IMR-90 (cell line): ENCODE measurements around the gene FUT2. TPM values are rescaled to one million over a fixed set of nuclear protein-coding genes. Genes with fewer than 3 reads are reported as not detected.
A peak's percentile ranks its signal among the peaks of the same experiment; 100 is the strongest.

Source experiments
- ATAC-seq: fragments of 200-7000 bp; cut with Tn5 transposase; 2 replicates; pipeline ENCODE4 v1.9.1; 2020; ENCODE audit warnings: low read depth, mild to moderate bottlenecking, moderate library complexity
- BruUV-seq: library from RNA; stranded (reverse); fragments of 400-500 nt; replicated peaks from 2 replicates; lab custom pipeline; 2021; lab: Mats Ljungman, UMichigan
- CTCF ChIA-PET: fragments of 300-600 bp; formaldehyde crosslinking; extraction: SDS; loops from one replicate; lab custom pipeline; 2021; ENCODE audit warnings: antibody characterized with exemption; lab: Yijun Ruan, JAX
- POLR2A ChIA-PET: fragments of 300-600 bp; sonication (Branson Sonifier 250); formaldehyde crosslinking; loops from one replicate; lab custom pipeline; 2022; ENCODE audit warnings: antibody characterized with exemption; ENCODE audit not compliant: unreplicated experiment; lab: Charles Lee
- DNase-seq: peaks from one replicate; pipeline ENCODE4 v3.0.0; 2013
- H2AFZ ChIP-seq: replicated peaks from 2 replicates; pipeline ENCODE3; 2013; ENCODE audit warnings: low read length, mild to moderate bottlenecking; ENCODE audit not compliant: poor library complexity
- H2AK5ac ChIP-seq: 2 replicates; pipeline ENCODE4 v1.6.1; 2013; ENCODE audit warnings: low read depth, low read length, inconsistent platforms
- H2AK9ac ChIP-seq: replicated peaks from 2 replicates; pipeline ENCODE3; 2013; ENCODE audit warnings: mild to moderate bottlenecking, low read depth, low read length, moderate library complexity; ENCODE audit not compliant: poor library complexity
- H2BK120ac ChIP-seq: 2 replicates; pipeline ENCODE4 v1.6.1; 2013; ENCODE audit warnings: low read depth, low read length, inconsistent platforms
- H2BK15ac ChIP-seq: 3 replicates; pipeline ENCODE4 v1.6.1; 2013; ENCODE audit warnings: low read depth, low read length, inconsistent platforms
- H2BK20ac ChIP-seq: 2 replicates; pipeline ENCODE4 v1.6.1; 2013; ENCODE audit warnings: low read depth, mild to moderate bottlenecking, inconsistent platforms, low read length, moderate library complexity
- H2BK5ac ChIP-seq: 2 replicates; pipeline ENCODE4 v1.6.1; 2013; ENCODE audit warnings: mild to moderate bottlenecking, low read depth, low read length, inconsistent platforms; ENCODE audit not compliant: poor library complexity, severe bottlenecking
- H3K14ac ChIP-seq: replicated peaks from 2 replicates; pipeline ENCODE4 v1.6.1; 2013; ENCODE audit warnings: low read depth, low read length, inconsistent platforms
- H3K18ac ChIP-seq: 2 replicates; pipeline ENCODE4 v1.6.1; 2013; ENCODE audit warnings: low read depth, low read length, control low read depth
- H3K23ac ChIP-seq: 2 replicates; pipeline ENCODE4 v1.6.1; 2013; ENCODE audit warnings: low read depth, low read length, inconsistent platforms
- H3K27ac ChIP-seq: 2 replicates; pipeline ENCODE4 v1.5.1; 2013; ENCODE audit warnings: mild to moderate bottlenecking, control low read depth, low read length; ENCODE audit not compliant: insufficient read depth
- H3K27me3 ChIP-seq: 2 replicates; pipeline ENCODE4 v1.6.1; 2013; ENCODE audit warnings: low read length; ENCODE audit not compliant: control insufficient read depth, insufficient read depth
- H3K36me3 ChIP-seq: 2 replicates; pipeline ENCODE4 v1.6.1; 2013; ENCODE audit warnings: low read length, mixed read lengths; ENCODE audit not compliant: control insufficient read depth, insufficient read depth
- H3K4ac ChIP-seq: 2 replicates; pipeline ENCODE4 v1.6.1; 2013; ENCODE audit warnings: low read depth, low read length, inconsistent platforms
- H3K4me1 ChIP-seq: 2 replicates; pipeline ENCODE4 v1.6.1; 2013; ENCODE audit warnings: low read length, mixed read lengths; ENCODE audit not compliant: control insufficient read depth, insufficient read depth
- H3K4me2 ChIP-seq: 2 replicates; pipeline ENCODE4 v1.6.1; 2013; ENCODE audit warnings: low read depth, mild to moderate bottlenecking, control low read depth, low read length, moderate library complexity
- H3K4me3 ChIP-seq: 2 replicates; pipeline ENCODE4 v1.5.1; 2013; ENCODE audit warnings: low read depth, mild to moderate bottlenecking, control low read depth, low read length, moderate library complexity; ENCODE audit not compliant: insufficient read depth
- H3K56ac ChIP-seq: 2 replicates; pipeline ENCODE4 v1.6.1; 2013; ENCODE audit warnings: low read length, inconsistent platforms; ENCODE audit not compliant: insufficient read depth; ENCODE audit errors: extremely low read depth
- H3K79me1 ChIP-seq, 2 experiments: 2 replicates each; pipeline ENCODE4 v1.6.1; 2013; ENCODE audit warnings: low read length in 2 of 2, inconsistent platforms in 1 of 2, low read depth in 1 of 2
- H3K9ac ChIP-seq: 2 replicates; pipeline ENCODE4 v1.6.1; 2013; ENCODE audit warnings: low read depth, low read length, control low read depth
- H3K9me1 ChIP-seq: 2 replicates; pipeline ENCODE4 v1.6.1; 2013; ENCODE audit warnings: low read length, inconsistent platforms; ENCODE audit not compliant: insufficient read depth
- H3K9me3 ChIP-seq: 2 replicates; pipeline ENCODE4 v1.6.1; 2013; ENCODE audit warnings: low read length; ENCODE audit not compliant: control insufficient read depth, insufficient read depth
- H4K20me1 ChIP-seq: 2 replicates; pipeline ENCODE4 v1.6.1; 2013; ENCODE audit warnings: low read length, inconsistent platforms; ENCODE audit not compliant: insufficient read depth
- H4K5ac ChIP-seq: 2 replicates; pipeline ENCODE4 v1.6.1; 2013; ENCODE audit warnings: mild to moderate bottlenecking, low read depth, low read length, control low read depth
- H4K8ac ChIP-seq, 2 experiments: 2 replicates each; pipeline ENCODE4 v1.6.1; 2013; ENCODE audit warnings: low read depth in 2 of 2, low read length in 2 of 2, control low read depth in 1 of 2, inconsistent platforms in 1 of 2
- H4K91ac ChIP-seq: 2 replicates; pipeline ENCODE4 v1.6.1; 2013; ENCODE audit warnings: low read depth, low read length, inconsistent platforms; ENCODE audit not compliant: insufficient read depth
- CEBPB ChIP-seq: IDR thresholded peaks from 2 replicates; pipeline ENCODE4 v1.6.1; 2012; ENCODE audit warnings: low read depth, low read length, improper control_type of control experiment
- CHD1 ChIP-seq: IDR thresholded peaks from 2 replicates; pipeline ENCODE4 v1.6.1; 2012; ENCODE audit warnings: low read depth, low read length, improper control_type of control experiment
- ELK1 ChIP-seq: fragments of 150-350 bp; IDR thresholded peaks from 2 replicates; pipeline ENCODE4 v1.6.1; 2016; ENCODE audit warnings: low read depth, mild to moderate bottlenecking, low read length, moderate library complexity, borderline replicate concordance
- MAFK ChIP-seq: IDR thresholded peaks from 2 replicates; pipeline ENCODE4 v1.6.1; 2012; ENCODE audit warnings: low read depth, low read length, improper control_type of control experiment
- MAZ ChIP-seq: IDR thresholded peaks from 2 replicates; pipeline ENCODE4 v1.6.1; 2012; ENCODE audit warnings: low read depth, mild to moderate bottlenecking, low read length, improper control_type of control experiment, moderate library complexity, borderline replicate concordance
- RAD21 ChIP-seq: IDR thresholded peaks from 2 replicates; pipeline ENCODE4 v1.6.1; 2012; ENCODE audit warnings: low read length, improper control_type of control experiment
- RFX5 ChIP-seq: IDR thresholded peaks from 2 replicates; pipeline ENCODE4 v1.8.0; 2012; ENCODE audit warnings: low read depth, mild to moderate bottlenecking, low read length, moderate library complexity
- SMC3 ChIP-seq: fragments of 150-350 bp; IDR thresholded peaks from 2 replicates; pipeline ENCODE4 v1.6.1; 2016; ENCODE audit warnings: low read depth, mild to moderate bottlenecking, antibody characterized with exemption, low read length, moderate library complexity
- WGBS, 2 experiments: methylation state at CpG; one replicate each; pipeline versions ENCODE4 v1.1.5 to v1.1.7; 2013; ENCODE audit warnings: missing lambda C conversion rate in 2 of 2; ENCODE audit not compliant: insufficient read length in 1 of 2; ENCODE audit errors: extremely low coverage in 2 of 2; 5-methylcytosine and 5-hydroxymethylcytosine counted together
- dilution Hi-C: fragments of 300-500 bp; cut with HindIII; formaldehyde crosslinking; loops from one replicate; pipeline ENCODE4 v1.14.3; 2018; ENCODE audit warnings: low sequenced_read_pairs; ENCODE audit not compliant: unreplicated experiment
- in situ Hi-C: fragments of 300-500 bp; cut with MboI; formaldehyde crosslinking; loops from 3 replicates; pipeline ENCODE4 v1.14.3; 2019; ENCODE audit warnings: low sequenced_read_pairs, inconsistent platforms, mixed read lengths
- intact Hi-C: fragments of 100-400 bp; cut with micrococcal nuclease; formaldehyde crosslinking; loops from 2 replicates; pipeline ENCODE4 v1.10.0; 2022
- polyA plus RNA-seq, 3 experiments: library from polyadenylated mRNA; depleted of rRNA; stranded (reverse); fragments of >200 nt; gene quantifications; 2 replicates each; pipeline ENCODE4 v1.2.3, GENCODE V29; 2012; ENCODE audit warnings: low replicate concordance in 1 of 3
- total RNA-seq: library from RNA; depleted of rRNA; stranded (reverse); fragments of >200 nt; gene quantifications from 2 replicates; pipeline ENCODE4 v1.2.3, GENCODE V29; 2012

Gene FUT2
- total and polyA plus RNA-seq, 2 of the 4 experiments (the other 2 are of a cell fraction) = not detected

- ChIA-PET POLR2A (no interaction called here), CTCF (no interaction called here)
- 62% methylated on average over 13 of the region's 21 CpGs; no CpG with 5 or more reads in 1 of the 2 experiments for WGBS, 2 experiments
- H3K23ac ChIP-seq = no peak overlapping the region
- no peak overlapping the region for H4K8ac ChIP-seq
- intact Hi-C loops (no loop called here), in situ Hi-C loops (no loop called here), dilution Hi-C loops (no loop called here)
- H2AK5ac ChIP-seq = no peak overlapping the region
- H3K9me1 ChIP-seq = no peaks in the 10 kb centered on the region
- no peaks in the 10 kb centered on the region for H3K36me3 ChIP-seq
- no peak overlapping the region for H2AK9ac ChIP-seq
- H3K9me3 ChIP-seq = no peaks in the 10 kb centered on the region
- H3K9ac ChIP-seq = no peak overlapping the region
- ATAC-seq (no peak), DNase-seq (no peak)
- H3K27ac ChIP-seq = no peak overlapping the region
- TF ChIP-seq SMC3 (no peak), CHD1 (no peak), CEBPB (no peak), RAD21 (no peak), RFX5 (no peak), MAZ (no peak), ELK1 (no peak), MAFK (no peak)
- H3K4me1 ChIP-seq = no peaks in the 10 kb centered on the region
- no peak overlapping the region for H3K4me2 ChIP-seq
- H2BK15ac ChIP-seq = no peak overlapping the region
- H3K14ac ChIP-seq = no peak overlapping the region
- H4K5ac ChIP-seq = no peak overlapping the region
- no peak overlapping the region for H3K18ac ChIP-seq
- no peak overlapping the region for H3K56ac ChIP-seq
- H3K27me3 ChIP-seq = peaks cover 7% of the 10 kb centered on the region
- H2BK120ac ChIP-seq = no peak overlapping the region
- peak overlapping the region; percentile 43 for H2AFZ ChIP-seq
- H2BK5ac ChIP-seq = no peak overlapping the region
- no peaks in the 10 kb centered on the region for H4K20me1 ChIP-seq
- no peak overlapping the region for H3K4me3 ChIP-seq
- no peak overlapping the region for H2BK20ac ChIP-seq
- H4K91ac ChIP-seq = no peak overlapping the region
- no peaks in the 10 kb centered on the region for H3K79me1 ChIP-seq
- H3K4ac ChIP-seq = no peak overlapping the region
- no TSS peak for BruUV-seq
Measured at GRCh38 chr19:48670699-48671445, 24.9 kb upstream of the FUT2 start.
